Measurements from ENCODE around the gene FAR1. TPM values are rescaled to one million over a fixed set of nuclear protein-coding genes. Genes with fewer than 3 reads are reported as not detected.

The FAR1 gene
- total and polyA plus RNA-seq, 2 of the 4 experiments (the other 2 are of a cell fraction): 35.3 to 119 TPM

GRCh38 chr11:13767471-13767870, 99.0 kb downstream of the FAR1 start:
- Histone ChIP-seq H3K14ac (replicated peaks; ENCODE audit: low read depth, low read length) (no peak overlapping the region), H2AFZ (replicated peaks; ENCODE audit: low read length, poor library complexity) (no peak overlapping the region), H3K56ac (ENCODE audit: extremely low read depth, insufficient read depth, low read length) (no peak overlapping the region), H3K9ac (ENCODE audit: low read depth, low read length) (no peak overlapping the region), H3K23ac (ENCODE audit: low read depth, low read length) (no peak overlapping the region), H3K79me1 (ENCODE audit: low read depth in 1 of 2, low read length in 2 of 2) (no peaks in the 10 kb centered on the region), H3K9me3 (ENCODE audit: control insufficient read depth, insufficient read depth, low read length) (no peaks in the 10 kb centered on the region), H4K8ac (ENCODE audit: low read depth in 2 of 2, low read length in 2 of 2) (no peak overlapping the region), H2BK15ac (ENCODE audit: low read depth, low read length) (no peak overlapping the region), H3K27ac (ENCODE audit: insufficient read depth, low read length) (no peak overlapping the region), H3K4me3 (ENCODE audit: insufficient read depth, low read depth, low read length) (no peak overlapping the region), H2BK120ac (ENCODE audit: low read depth, low read length) (no peak overlapping the region), H2AK9ac (replicated peaks; ENCODE audit: low read depth, low read length, poor library complexity) (no peak overlapping the region), H3K27me3 (ENCODE audit: control insufficient read depth, insufficient read depth, low read length) (peaks cover 4% of the 10 kb centered on the region), H2AK5ac (ENCODE audit: low read depth, low read length) (no peak overlapping the region), H3K18ac (ENCODE audit: low read depth, low read length) (no peak overlapping the region), H2BK20ac (ENCODE audit: low read depth, low read length) (no peak overlapping the region), H4K5ac (ENCODE audit: low read depth, low read length) (no peak overlapping the region), H3K4me2 (ENCODE audit: low read depth, low read length) (no peak overlapping the region), H3K4me1 (ENCODE audit: control insufficient read depth, insufficient read depth, low read length) (no peaks in the 10 kb centered on the region), H4K20me1 (ENCODE audit: insufficient read depth, low read length) (no peaks in the 10 kb centered on the region), H3K9me1 (ENCODE audit: insufficient read depth, low read length) (no peaks in the 10 kb centered on the region), H3K4ac (ENCODE audit: low read depth, low read length) (no peak overlapping the region), H4K91ac (ENCODE audit: insufficient read depth, low read depth, low read length) (no peak overlapping the region), H3K36me3 (ENCODE audit: control insufficient read depth, insufficient read depth, low read length) (no peaks in the 10 kb centered on the region), H2BK5ac (ENCODE audit: low read depth, low read length, poor library complexity, severe bottlenecking) (no peak overlapping the region)
- TF ChIP-seq CTCF (conservative IDR thresholded peaks at IDR 0.05; ENCODE audit: low read depth, low read length) (no peak), RAD21 (IDR thresholded peaks at IDR 0.05; ENCODE audit: low read length) (no peak), RCOR1 (IDR thresholded peaks at IDR 0.05; ENCODE audit: insufficient replicate concordance, low read length) (no peak), FOS (IDR thresholded peaks at IDR 0.05; ENCODE audit: low read depth, low read length) (no peak), RFX5 (IDR thresholded peaks at IDR 0.05; ENCODE audit: low read depth, low read length) (no peak), CHD1 (IDR thresholded peaks at IDR 0.05; ENCODE audit: low read depth, low read length) (no peak), MAZ (IDR thresholded peaks at IDR 0.05; ENCODE audit: borderline replicate concordance, low read depth, low read length) (no peak), MAFK (IDR thresholded peaks at IDR 0.05; ENCODE audit: low read depth, low read length) (no peak), BHLHE40 (IDR thresholded peaks at IDR 0.05; ENCODE audit: low read depth, low read length) (no peak), POLR2A (IDR thresholded peaks at IDR 0.05; ENCODE audit: low read depth, low read length) (no peak)
- intact Hi-C loops (cut with micrococcal nuclease): no loop called here
- in situ Hi-C loops (cut with MboI; ENCODE audit: low sequenced_read_pairs): no loop called here
- ChIA-PET POLR2A (ENCODE audit: unreplicated experiment) (no interaction called here), CTCF (no interaction called here)
- dilution Hi-C loops (cut with HindIII; ENCODE audit: low sequenced_read_pairs, unreplicated experiment): no loop called here
- no CpG with 5 or more reads among the region's 1 CpG for WGBS, 2 experiments (ENCODE audit: extremely low coverage in 2 of 2, insufficient read length in 1 of 2)
- no peak for DNase-seq
- ATAC-seq (ENCODE audit: low read depth): no peak
- BruUV-seq (replicated peaks): no TSS peak
